HepG2 (cell line): ENCODE data around the gene EIF1AD. TPM values are rescaled to one million over a fixed set of nuclear protein-coding genes. Genes with fewer than 3 reads are reported as not detected.

Experiments used
- ATAC-seq: fragments of 200-7000 bp; cut with Tn5 transposase; 3 replicates; pipeline ENCODE4 v1.9.1; 2020; ENCODE audit warnings: mild to moderate bottlenecking, moderate library complexity
- BruUV-seq: library from RNA; stranded (reverse); fragments of 400-500 nt; replicated peaks from 2 replicates; lab custom pipeline; 2021; lab: Mats Ljungman, UMichigan
- CTCF ChIA-PET: fragments of 300-600 bp; formaldehyde crosslinking; extraction: SDS; loops from one replicate; lab custom pipeline; 2021; ENCODE audit warnings: low total read pairs, inconsistent platforms, low intra/inter-chr PET ratio; lab: Yijun Ruan, JAX
- POLR2A ChIA-PET: fragments of 350-600 bp; sonication (Branson Sonifier 250); formaldehyde crosslinking; loops from one replicate; lab custom pipeline; 2020; ENCODE audit warnings: antibody characterized with exemption, inconsistent platforms; lab: Yijun Ruan, JAX
- DNase-seq: peaks from one replicate; pipeline ENCODE4 v3.0.0-alpha.2; 2015; ENCODE audit warnings: low spot score
- FAIRE-seq: peaks from 3 replicates; lab custom pipeline; 2011; peaks lifted over from hg19 to GRCh38; lab: Jason Lieb, UNC
- H2AFZ ChIP-seq: one replicate; pipeline ENCODE4 v1.6.1; 2011; ENCODE audit warnings: low read length, inconsistent platforms
- H3K27ac ChIP-seq: fragments of 300-600 bp; 3 replicates; pipeline ENCODE4 v1.8.0; 2011; ENCODE audit warnings: mixed run types, mild to moderate bottlenecking, mixed read lengths, low read length, inconsistent platforms; ENCODE audit not compliant: insufficient read depth; ENCODE audit errors: extremely low read length
- H3K27me3 ChIP-seq, 2 experiments: fragments of 200-600 bp in 1 of 2; 2 replicates in 1 of 2; 3 replicates in 1 of 2; pipeline versions ENCODE4 v1.6.0 to v1.8.0; 2011; ENCODE audit warnings: low read length in 2 of 2, mild to moderate bottlenecking in 2 of 2, moderate library complexity in 2 of 2, inconsistent platforms in 1 of 2; ENCODE audit not compliant: insufficient read depth in 2 of 2, control insufficient read depth in 1 of 2
- H3K36me3 ChIP-seq, 2 experiments: fragments of 200-600 bp in 1 of 2; replicated peaks in 1 of 2; 2 replicates in 1 of 2; 3 replicates in 1 of 2; pipeline versions ENCODE4 v1.5.1 to v1.8.0; 2011; ENCODE audit warnings: low read length in 2 of 2, inconsistent platforms in 1 of 2; ENCODE audit not compliant: insufficient read depth in 2 of 2, control insufficient read depth in 1 of 2
- H3K4me1 ChIP-seq: 2 replicates; pipeline ENCODE4 v1.5.1; 2012; ENCODE audit warnings: low read length, inconsistent platforms; ENCODE audit not compliant: insufficient read depth
- H3K4me2 ChIP-seq: 2 replicates; pipeline ENCODE4 v1.6.0; 2011; ENCODE audit warnings: low read depth, low read length, inconsistent platforms
- H3K4me3 ChIP-seq, 3 experiments: fragments of 200-600 bp in 1 of 3; sonication (generic), shearing (Covaris generic) in 1 of 3; replicated peaks in 1 of 3; 2 replicates each; pipeline ENCODE4 v1.5.1; 2011 to 2016; ENCODE audit warnings: low read length in 3 of 3, inconsistent platforms in 2 of 3, low read depth in 2 of 3, mild to moderate bottlenecking in 2 of 3, control low read depth in 1 of 3, mixed read lengths in 1 of 3; ENCODE audit not compliant: insufficient read depth in 1 of 3
- H3K79me2 ChIP-seq: one replicate; pipeline ENCODE4 v1.6.1; 2011; ENCODE audit warnings: low read length, inconsistent platforms; ENCODE audit not compliant: insufficient read depth
- H3K9ac ChIP-seq: 2 replicates; pipeline ENCODE4 v1.6.0; 2011; ENCODE audit warnings: mild to moderate bottlenecking, low read depth, low read length, inconsistent platforms; ENCODE audit not compliant: insufficient read depth
- H3K9me3 ChIP-seq: 2 replicates; pipeline ENCODE4 v1.5.1; 2012; ENCODE audit warnings: mild to moderate bottlenecking, low read length
- H4K20me1 ChIP-seq: 2 replicates; pipeline ENCODE4 v1.6.0; 2011; ENCODE audit warnings: inconsistent platforms, mild to moderate bottlenecking, low read length, moderate library complexity; ENCODE audit not compliant: insufficient read depth
- AGO2 ChIP-seq: fragments of 200-400 bp; formaldehyde crosslinking; optimal IDR thresholded peaks from 2 replicates; pipeline ENCODE3; 2017; ENCODE audit warnings: mild to moderate bottlenecking, low read depth, low read length, moderate library complexity
- ATF7 ChIP-seq, 2 experiments: fragments of 450-650 bp in 1 of 2; sonication (generic) in 1 of 2; formaldehyde crosslinking in 1 of 2; IDR thresholded peaks; 2 replicates each; pipeline versions ENCODE4 v1.4.0 to v1.6.1; 2016 to 2020; ENCODE audit warnings: antibody characterized with exemption in 1 of 2, mild to moderate bottlenecking in 1 of 2, missing genetic modification reagents in 1 of 2
- EP300 ChIP-seq, 3 experiments: sonication (generic) in 1 of 3; formaldehyde crosslinking in 1 of 3; IDR thresholded peaks; 2 replicates each; pipeline versions ENCODE4 v1.5.1 to v1.6.1; 2011 to 2020; ENCODE audit warnings: low read depth in 2 of 3, low read length in 2 of 3, borderline replicate concordance in 1 of 3, improper control_type of control experiment in 1 of 3, mild to moderate bottlenecking in 1 of 3, missing genetic modification reagents in 1 of 3, moderate library complexity in 1 of 3
- IRX3 ChIP-seq: sonication (generic); formaldehyde crosslinking; IDR thresholded peaks from 2 replicates; pipeline ENCODE4 v1.8.1; 2023; ENCODE audit warnings: mild to moderate bottlenecking, low read depth, missing genetic modification reagents, borderline replicate concordance
- SIN3A ChIP-seq: IDR thresholded peaks from 2 replicates; pipeline ENCODE4 v1.6.1; 2011; ENCODE audit warnings: low read depth, mild to moderate bottlenecking, control low read depth, low read length, borderline replicate concordance
- SRSF4 ChIP-seq: fragments of 200-400 bp; formaldehyde crosslinking; IDR thresholded peaks from one replicate; pipeline ENCODE4 v1.6.1; 2018; ENCODE audit warnings: mild to moderate bottlenecking, low read depth, low read length, moderate library complexity; ENCODE audit not compliant: poor library complexity, severe bottlenecking
- STAT5B ChIP-seq: sonication (generic); formaldehyde crosslinking; IDR thresholded peaks from 2 replicates; pipeline ENCODE4 v1.4.0; 2020; ENCODE audit warnings: missing genetic modification reagents
- ZNF530 ChIP-seq: sonication (generic); formaldehyde crosslinking; IDR thresholded peaks from 2 replicates; pipeline ENCODE4 v1.5.0; 2020; ENCODE audit warnings: low read depth, mild to moderate bottlenecking, missing genetic modification reagents
- ZNF614 ChIP-seq: IDR thresholded peaks from 2 replicates; pipeline ENCODE4 v1.6.1; 2018; ENCODE audit warnings: missing biosample characterization, missing genetic modification reagents, inconsistent platforms, borderline replicate concordance
- WGBS: methylation state at CpG from one replicate; pipeline ENCODE4 v1.1.6; 2017; ENCODE audit warnings: low lambda C conversion rate; 5-methylcytosine and 5-hydroxymethylcytosine counted together
- in situ Hi-C: cut with HindIII; loops from 2 replicates; pipeline ENCODE4 v1.10.0; 2017; ENCODE audit warnings: low pct_unique_long_range_greater_than_20kb; ENCODE audit not compliant: extremely low pct_ligation_motif_present
- intact Hi-C: fragments of 100-400 bp; cut with micrococcal nuclease; formaldehyde crosslinking; loops from one replicate; pipeline ENCODE4 v1.10.0; 2022; ENCODE audit not compliant: unreplicated experiment
- polyA plus RNA-seq, 8 experiments: library from polyadenylated mRNA; depleted of rRNA in 3 of 8; stranded (reverse) in 7 of 8; unstranded in 1 of 8; fragments of >200 nt; fragmentation: Illumina TruSeq in 4 of 8; extraction: Trizol in 4 of 8; gene quantifications; 2 replicates each; pipeline versions ENCODE4 v1.2.1 to v1.2.3, GENCODE V29; 2011 to 2016; ENCODE audit warnings: low read depth in 4 of 8, missing spikeins in 1 of 8, mixed read lengths in 1 of 8; ENCODE audit not compliant: insufficient read depth in 1 of 8
- total RNA-seq, 5 experiments: library from RNA; depleted of rRNA; stranded (reverse); fragments of >200 nt; fragmentation: Illumina TruSeq; extraction: Trizol; gene quantifications; 2 replicates each; pipeline ENCODE4 v1.2.3, GENCODE V29; 2016; ENCODE audit warnings: low read depth in 1 of 5
- TF ChIP-seq, protein P1 (sequence below): sonication (generic); formaldehyde crosslinking; IDR thresholded peaks from 2 replicates; pipeline ENCODE4 v1.4.0; 2020; ENCODE audit warnings: low read depth, missing genetic modification reagents

EIF1AD gene
- total and polyA plus RNA-seq, 2 of the 13 experiments (the other 11 are each of a cell fraction or from before 2014, with no cell fraction given), result 18.2 to 30.8 TPM

DNA sequence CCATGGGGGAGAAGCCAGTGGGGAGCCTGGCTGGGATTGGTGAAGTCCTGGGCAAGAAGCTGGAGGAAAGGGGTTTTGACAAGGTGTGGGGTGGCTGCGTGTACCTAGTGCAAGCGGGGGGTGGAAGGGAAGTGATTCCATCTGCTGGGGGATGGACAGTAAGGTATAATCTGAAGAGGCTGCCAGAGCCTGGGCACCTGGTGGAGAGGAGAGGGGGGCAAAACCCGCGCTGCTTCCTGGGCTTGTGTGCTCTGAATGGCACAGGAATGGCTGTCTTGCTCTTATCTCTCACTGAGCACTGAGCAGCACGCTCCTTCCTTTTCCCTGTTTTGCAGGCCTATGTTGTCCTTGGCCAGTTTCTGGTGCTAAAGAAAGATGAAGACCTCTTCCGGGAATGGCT is 1.3 kb upstream of the EIF1AD start:
- H3K9me3 ChIP-seq, result no peaks in the 10 kb centered on the region
- POLR2A ChIA-PET, result interaction anchor here (0.8 to 1.8 kb wide), 10 partner anchors 18 to 309 kb away, joined by 3 to 16 read pairs (median 5); partner anchors contain the start of genes CATSPER1, CCDC85B, FIBP and KAT5
- WGBS, result 80% methylated on average over 5 of the region's 6 CpGs

More for the DNA sequence above, 1.3 kb upstream of the EIF1AD start:
- FAIRE-seq (no peak), DNase-seq (no peak), ATAC-seq (no peak)
- intact Hi-C loops (no loop called here), in situ Hi-C loops (no loop called here)
- CTCF ChIA-PET, result interaction anchor here (1.5 kb wide), 1 partner anchor 14 kb away, joined by 4 read pairs; no protein-coding TSS in a partner anchor
- Histone ChIP-seq H3K79me2 (peaks cover 33% of the 10 kb centered on the region), H3K27ac (peak overlapping the region; percentile 94), H3K27me3 (no peaks in the 10 kb centered on the region; a peak in 2 of 5 replicates), H3K4me2 (peak overlapping the region; percentile 89), H3K4me1 (peaks cover 44% of the 10 kb centered on the region), H4K20me1 (no peaks in the 10 kb centered on the region), H3K4me3 (peak overlapping the region; percentile 81 to 92 (median 88)), H3K9ac (peak overlapping the region; percentile 92), H2AFZ (no peak overlapping the region), H3K36me3 (peaks cover 15 to 28% of the 10 kb centered on the region in 2 experiments)
- BruUV-seq, result no TSS peak
- TF ChIP-seq IRX3 (CRISPR knock-in tag) (no peak), EP300 (IDR thresholded peaks at IDR 0.05; ENCODE audit: low read depth in 2 of 2, low read length in 2 of 2) (no peak), EP300 (CRISPR knock-in tag; IDR thresholded peaks at IDR 0.05; ENCODE audit: borderline replicate concordance) (no peak), SRSF4 (no peak), ZNF614 (CRISPR knock-in tag) (no peak), SIN3A (no peak), ZNF530 (CRISPR knock-in tag) (no peak), AGO2 (no peak), ATF7 (IDR thresholded peaks at IDR 0.05) (no peak), ATF7 (CRISPR knock-in tag; IDR thresholded peaks at IDR 0.05) (no peak), STAT5B (CRISPR knock-in tag) (no peak)
- TF ChIP-seq, protein P1, sequence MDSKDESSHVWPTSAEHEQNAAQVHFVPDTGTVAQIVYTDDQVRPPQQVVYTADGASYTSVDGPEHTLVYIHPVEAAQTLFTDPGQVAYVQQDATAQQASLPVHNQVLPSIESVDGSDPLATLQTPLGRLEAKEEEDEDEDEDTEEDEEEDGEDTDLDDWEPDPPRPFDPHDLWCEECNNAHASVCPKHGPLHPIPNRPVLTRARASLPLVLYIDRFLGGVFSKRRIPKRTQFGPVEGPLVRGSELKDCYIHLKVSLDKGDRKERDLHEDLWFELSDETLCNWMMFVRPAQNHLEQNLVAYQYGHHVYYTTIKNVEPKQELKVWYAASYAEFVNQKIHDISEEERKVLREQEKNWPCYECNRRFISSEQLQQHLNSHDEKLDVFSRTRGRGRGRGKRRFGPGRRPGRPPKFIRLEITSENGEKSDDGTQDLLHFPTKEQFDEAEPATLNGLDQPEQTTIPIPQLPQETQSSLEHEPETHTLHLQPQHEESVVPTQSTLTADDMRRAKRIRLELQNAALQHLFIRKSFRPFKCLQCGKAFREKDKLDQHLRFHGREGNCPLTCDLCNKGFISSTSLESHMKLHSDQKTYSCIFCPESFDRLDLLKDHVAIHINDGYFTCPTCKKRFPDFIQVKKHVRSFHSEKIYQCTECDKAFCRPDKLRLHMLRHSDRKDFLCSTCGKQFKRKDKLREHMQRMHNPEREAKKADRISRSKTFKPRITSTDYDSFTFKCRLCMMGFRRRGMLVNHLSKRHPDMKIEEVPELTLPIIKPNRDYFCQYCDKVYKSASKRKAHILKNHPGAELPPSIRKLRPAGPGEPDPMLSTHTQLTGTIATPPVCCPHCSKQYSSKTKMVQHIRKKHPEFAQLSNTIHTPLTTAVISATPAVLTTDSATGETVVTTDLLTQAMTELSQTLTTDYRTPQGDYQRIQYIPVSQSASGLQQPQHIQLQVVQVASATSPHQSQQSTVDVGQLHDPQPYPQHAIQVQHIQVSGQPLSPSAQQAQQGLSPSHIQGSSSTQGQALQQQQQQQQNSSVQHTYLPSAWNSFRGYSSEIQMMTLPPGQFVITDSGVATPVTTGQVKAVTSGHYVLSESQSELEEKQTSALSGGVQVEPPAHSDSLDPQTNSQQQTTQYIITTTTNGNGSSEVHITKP (CRISPR knock-in tag), result no peak
